HEK293T (cell line): ENCODE results near the gene SPINK2.

Experiments used
- CTCF ChIA-PET: fragments of 350-600 bp; formaldehyde crosslinking; extraction: SDS; loops from one replicate; lab custom pipeline; 2021; ENCODE audit warnings: antibody characterized with exemption, inconsistent platforms; lab: Yijun Ruan, JAX
- POLR2A ChIA-PET: fragments of 350-600 bp; formaldehyde crosslinking; extraction: SDS; loops from one replicate; lab custom pipeline; 2020; ENCODE audit warnings: antibody characterized with exemption, inconsistent platforms; lab: Yijun Ruan, JAX
- DNase-seq: peaks from one replicate; pipeline ENCODE4 v3.0.0; 2012; ENCODE audit warnings: mixed read lengths; ENCODE audit errors: extremely low spot score
- ARNT ChIP-seq: fragments of 450-650 bp; IDR thresholded peaks from 2 replicates; pipeline ENCODE4 v1.6.1; 2017; ENCODE audit warnings: mild to moderate bottlenecking
- BHLHE40 ChIP-seq: fragments of 450-650 bp; IDR thresholded peaks from 2 replicates; pipeline ENCODE4 v1.6.1; 2016; ENCODE audit warnings: mild to moderate bottlenecking, moderate library complexity, borderline replicate concordance
- CTBP1 ChIP-seq: fragments of 450-650 bp; IDR thresholded peaks from 2 replicates; pipeline ENCODE4 v1.6.1; 2016; ENCODE audit warnings: borderline replicate concordance
- ELF4 ChIP-seq: fragments of 450-650 bp; IDR thresholded peaks from 2 replicates; pipeline ENCODE4 v1.6.1; 2017; ENCODE audit warnings: antibody characterized with exemption
- FOXA1 ChIP-seq: fragments of 450-650 bp; IDR thresholded peaks from 2 replicates; pipeline ENCODE4 v1.6.1; 2016; ENCODE audit warnings: mild to moderate bottlenecking
- FOXK2 ChIP-seq: fragments of 450-650 bp; IDR thresholded peaks from 2 replicates; pipeline ENCODE4 v1.6.1; 2016; ENCODE audit warnings: mild to moderate bottlenecking
- FOXM1 ChIP-seq: fragments of 450-650 bp; IDR thresholded peaks from 2 replicates; pipeline ENCODE4 v1.6.1; 2017; ENCODE audit warnings: mild to moderate bottlenecking, borderline replicate concordance
- HDGF ChIP-seq: fragments of 450-650 bp; IDR thresholded peaks from 2 replicates; pipeline ENCODE4 v1.6.1; 2017; ENCODE audit warnings: antibody characterized with exemption, borderline replicate concordance
- L3MBTL2 ChIP-seq: fragments of 450-650 bp; conservative IDR thresholded peaks from 2 replicates; pipeline ENCODE4 v1.6.1; 2016; ENCODE audit warnings: mild to moderate bottlenecking
- LEF1 ChIP-seq: fragments of 450-650 bp; IDR thresholded peaks from 2 replicates; pipeline ENCODE4 v1.6.1; 2017; ENCODE audit warnings: mild to moderate bottlenecking, borderline replicate concordance
- NFRKB ChIP-seq: fragments of 450-650 bp; IDR thresholded peaks from 2 replicates; pipeline ENCODE4 v1.6.1; 2016; ENCODE audit warnings: mild to moderate bottlenecking, moderate library complexity
- PKNOX1 ChIP-seq: fragments of 450-650 bp; IDR thresholded peaks from 2 replicates; pipeline ENCODE4 v1.6.1; 2016
- SP1 ChIP-seq: fragments of 450-650 bp; IDR thresholded peaks from 2 replicates; pipeline ENCODE4 v1.6.1; 2017
- SUZ12 ChIP-seq: fragments of 450-650 bp; IDR thresholded peaks from 2 replicates; pipeline ENCODE4 v1.6.1; 2016; ENCODE audit warnings: mild to moderate bottlenecking
- TARDBP ChIP-seq: fragments of 450-650 bp; IDR thresholded peaks from 2 replicates; pipeline ENCODE4 v1.6.1; 2016
- ZNF384 ChIP-seq: fragments of 450-650 bp; IDR thresholded peaks from 2 replicates; pipeline ENCODE4 v1.6.1; 2016

The SPINK2 gene

GRCh38 chr4:56764775-56765174, 56.7 kb downstream of the SPINK2 start:
- TF ChIP-seq SUZ12: no peak
- TF ChIP-seq FOXM1: no peak
- TF ChIP-seq ZNF384: no peak
- no peak for TF ChIP-seq ARNT
- TF ChIP-seq NFRKB: no peak
- TF ChIP-seq FOXK2: no peak
- no peak for TF ChIP-seq ELF4
- no peak for TF ChIP-seq PKNOX1
- no peak for TF ChIP-seq L3MBTL2
- TF ChIP-seq CTBP1: no peak
- no peak for TF ChIP-seq HDGF
- no peak for TF ChIP-seq LEF1
- no peak for TF ChIP-seq TARDBP
- TF ChIP-seq FOXA1: no peak
- TF ChIP-seq SP1: no peak
- TF ChIP-seq BHLHE40: no peak
- no peak for DNase-seq
- ChIA-PET CTCF (no interaction called here), POLR2A (no interaction called here)

GRCh38 chr4:56764223-56764622, 57.3 kb downstream of the SPINK2 start:
- no peak for TF ChIP-seq LEF1
- no peak for TF ChIP-seq PKNOX1
- TF ChIP-seq TARDBP: no peak
- no peak for TF ChIP-seq SP1
- no peak for TF ChIP-seq SUZ12
- no peak for TF ChIP-seq CTBP1
- TF ChIP-seq ZNF384: no peak
- TF ChIP-seq BHLHE40: no peak
- no peak for TF ChIP-seq ELF4
- TF ChIP-seq HDGF: no peak
- no peak for TF ChIP-seq FOXK2
- no peak for TF ChIP-seq FOXM1
- TF ChIP-seq L3MBTL2: no peak
- no peak for TF ChIP-seq NFRKB
- TF ChIP-seq ARNT: no peak
- TF ChIP-seq FOXA1: no peak
- ChIA-PET CTCF (interaction anchor here (0.8 kb wide), 1 partner anchor 111 kb away, joined by 4 read pairs; no protein-coding TSS in a partner anchor), POLR2A (no interaction called here)
- DNase-seq: no peak

GRCh38 chr4:56762484-56763250, 58.8 kb downstream of the SPINK2 start:
- TF ChIP-seq CTBP1: no peak
- TF ChIP-seq ARNT: no peak
- no peak for TF ChIP-seq ELF4
- TF ChIP-seq SP1: no peak
- no peak for TF ChIP-seq HDGF
- TF ChIP-seq LEF1: no peak
- TF ChIP-seq L3MBTL2: no peak
- no peak for TF ChIP-seq NFRKB
- no peak for TF ChIP-seq TARDBP
- no peak for TF ChIP-seq FOXM1
- no peak for TF ChIP-seq SUZ12
- no peak for TF ChIP-seq PKNOX1
- POLR2A ChIA-PET: no interaction called here
- CTCF ChIA-PET: interaction anchor here (0.6 kb wide), 1 partner anchor 9 kb away, joined by 3 read pairs; no protein-coding TSS in a partner anchor
- no peak for DNase-seq

- no peak for DNase-seq
- no peak for TF ChIP-seq CTBP1
- TF ChIP-seq ELF4: no peak
- TF ChIP-seq TARDBP: no peak
- TF ChIP-seq ZNF384: no peak
- no peak for TF ChIP-seq HDGF
- no peak for TF ChIP-seq FOXM1
- TF ChIP-seq BHLHE40: no peak
- TF ChIP-seq SUZ12: no peak
- no peak for TF ChIP-seq FOXK2
- no peak for TF ChIP-seq NFRKB
- no peak for TF ChIP-seq SP1
- no peak for TF ChIP-seq ARNT
- ChIA-PET POLR2A (no interaction called here), CTCF (no interaction called here)
Observed at GRCh38 chr4:56760183-56760582, 61.3 kb downstream of the SPINK2 start.
